ENCODE data around the gene SLC39A11.

GRCh38 chr17:72970246-72970645 lies 122.2 kb downstream of the SLC39A11 start:
- TF ChIP-seq CTCF (conservative IDR thresholded peaks at IDR 0.05): no peak
- TF ChIP-seq EZH2 (IDR thresholded peaks at IDR 0.05; ENCODE audit: low read depth): no peak

Measured in PC-9 (cell line).